HCT116 (cell line): ENCODE results near the gene PITPNC1.

Source experiments
- ATF3 ChIP-seq: IDR thresholded peaks from 2 replicates; pipeline ENCODE4 v1.6.1; 2012
- EZH2 ChIP-seq: fragments of 200-600 bp; sonication (generic); IDR thresholded peaks from 2 replicates; pipeline ENCODE4 v1.6.1; 2017; ENCODE audit warnings: antibody characterized with exemption, mixed run types
- EZH2phosphoT487 ChIP-seq: fragments of 200-600 bp; IDR thresholded peaks from 2 replicates; pipeline ENCODE4 v1.6.1; 2018; ENCODE audit warnings: antibody characterized with exemption, borderline replicate concordance
- POLR2A ChIP-seq: IDR thresholded peaks from 2 replicates; pipeline ENCODE4 v1.7.0; 2011; ENCODE audit warnings: borderline replicate concordance; ENCODE audit not compliant: insufficient read depth, insufficient read length; ENCODE audit errors: extremely low read depth
- POLR2AphosphoS5 ChIP-seq: IDR thresholded peaks from 2 replicates; pipeline ENCODE4 v1.6.1; 2011; ENCODE audit warnings: mild to moderate bottlenecking, low read depth, low read length, moderate library complexity
- SP1 ChIP-seq: IDR thresholded peaks from 2 replicates; pipeline ENCODE4 v1.6.1; 2012; ENCODE audit warnings: low read depth
- YY1 ChIP-seq: IDR thresholded peaks from 2 replicates; pipeline ENCODE4 v1.6.1; 2011; ENCODE audit warnings: low read length, low read depth, moderate library complexity, mild to moderate bottlenecking; ENCODE audit not compliant: insufficient replicate concordance; ENCODE audit errors: extremely low read depth
- ZBTB33 ChIP-seq: IDR thresholded peaks from 2 replicates; pipeline ENCODE4 v1.6.1; 2011; ENCODE audit warnings: mild to moderate bottlenecking, low read length, moderate library complexity; ENCODE audit not compliant: insufficient replicate concordance; ENCODE audit errors: extremely low read depth
- TF ChIP-seq, protein P1 (sequence below), 3 experiments: fragments of 200-600 bp in 1 of 3; sonication (generic) in 1 of 3; IDR thresholded peaks in 2 of 3; conservative IDR thresholded peaks in 1 of 3; 2 replicates each; pipeline ENCODE4 v1.5.1; 2012 to 2017; ENCODE audit warnings: low read depth in 2 of 3, low read length in 2 of 3, antibody characterized with exemption in 1 of 3, borderline replicate concordance in 1 of 3, control low read depth in 1 of 3, mild to moderate bottlenecking in 1 of 3, mixed read lengths in 1 of 3, mixed run types in 1 of 3, moderate library complexity in 1 of 3; ENCODE audit not compliant: insufficient read depth in 1 of 3
- TF ChIP-seq, protein P2 (sequence below): IDR thresholded peaks from 2 replicates; pipeline ENCODE4 v1.6.1; 2012; ENCODE audit warnings: low read depth

- TF ChIP-seq, protein P1, sequence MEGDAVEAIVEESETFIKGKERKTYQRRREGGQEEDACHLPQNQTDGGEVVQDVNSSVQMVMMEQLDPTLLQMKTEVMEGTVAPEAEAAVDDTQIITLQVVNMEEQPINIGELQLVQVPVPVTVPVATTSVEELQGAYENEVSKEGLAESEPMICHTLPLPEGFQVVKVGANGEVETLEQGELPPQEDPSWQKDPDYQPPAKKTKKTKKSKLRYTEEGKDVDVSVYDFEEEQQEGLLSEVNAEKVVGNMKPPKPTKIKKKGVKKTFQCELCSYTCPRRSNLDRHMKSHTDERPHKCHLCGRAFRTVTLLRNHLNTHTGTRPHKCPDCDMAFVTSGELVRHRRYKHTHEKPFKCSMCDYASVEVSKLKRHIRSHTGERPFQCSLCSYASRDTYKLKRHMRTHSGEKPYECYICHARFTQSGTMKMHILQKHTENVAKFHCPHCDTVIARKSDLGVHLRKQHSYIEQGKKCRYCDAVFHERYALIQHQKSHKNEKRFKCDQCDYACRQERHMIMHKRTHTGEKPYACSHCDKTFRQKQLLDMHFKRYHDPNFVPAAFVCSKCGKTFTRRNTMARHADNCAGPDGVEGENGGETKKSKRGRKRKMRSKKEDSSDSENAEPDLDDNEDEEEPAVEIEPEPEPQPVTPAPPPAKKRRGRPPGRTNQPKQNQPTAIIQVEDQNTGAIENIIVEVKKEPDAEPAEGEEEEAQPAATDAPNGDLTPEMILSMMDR (IDR thresholded peaks at IDR 0.05 in 2 of 3, conservative IDR thresholded peaks at IDR 0.05 in 1 of 3; ENCODE audit: borderline replicate concordance in 1 of 3, insufficient read depth in 1 of 3, low read depth in 2 of 3, low read length in 2 of 3), result peak; percentile 52 to 83 (median 63)
- TF ChIP-seq POLR2A (no peak), EZH2 (no peak), POLR2AphosphoS5 (peak; percentile 66), ATF3 (no peak), EZH2phosphoT487 (no peak), ZBTB33 (peak; percentile 53), SP1 (0 out of 2 replicates have a peak, but pooled peaks have one; percentile 41), YY1 (peak; percentile 59)
- TF ChIP-seq, protein P2, sequence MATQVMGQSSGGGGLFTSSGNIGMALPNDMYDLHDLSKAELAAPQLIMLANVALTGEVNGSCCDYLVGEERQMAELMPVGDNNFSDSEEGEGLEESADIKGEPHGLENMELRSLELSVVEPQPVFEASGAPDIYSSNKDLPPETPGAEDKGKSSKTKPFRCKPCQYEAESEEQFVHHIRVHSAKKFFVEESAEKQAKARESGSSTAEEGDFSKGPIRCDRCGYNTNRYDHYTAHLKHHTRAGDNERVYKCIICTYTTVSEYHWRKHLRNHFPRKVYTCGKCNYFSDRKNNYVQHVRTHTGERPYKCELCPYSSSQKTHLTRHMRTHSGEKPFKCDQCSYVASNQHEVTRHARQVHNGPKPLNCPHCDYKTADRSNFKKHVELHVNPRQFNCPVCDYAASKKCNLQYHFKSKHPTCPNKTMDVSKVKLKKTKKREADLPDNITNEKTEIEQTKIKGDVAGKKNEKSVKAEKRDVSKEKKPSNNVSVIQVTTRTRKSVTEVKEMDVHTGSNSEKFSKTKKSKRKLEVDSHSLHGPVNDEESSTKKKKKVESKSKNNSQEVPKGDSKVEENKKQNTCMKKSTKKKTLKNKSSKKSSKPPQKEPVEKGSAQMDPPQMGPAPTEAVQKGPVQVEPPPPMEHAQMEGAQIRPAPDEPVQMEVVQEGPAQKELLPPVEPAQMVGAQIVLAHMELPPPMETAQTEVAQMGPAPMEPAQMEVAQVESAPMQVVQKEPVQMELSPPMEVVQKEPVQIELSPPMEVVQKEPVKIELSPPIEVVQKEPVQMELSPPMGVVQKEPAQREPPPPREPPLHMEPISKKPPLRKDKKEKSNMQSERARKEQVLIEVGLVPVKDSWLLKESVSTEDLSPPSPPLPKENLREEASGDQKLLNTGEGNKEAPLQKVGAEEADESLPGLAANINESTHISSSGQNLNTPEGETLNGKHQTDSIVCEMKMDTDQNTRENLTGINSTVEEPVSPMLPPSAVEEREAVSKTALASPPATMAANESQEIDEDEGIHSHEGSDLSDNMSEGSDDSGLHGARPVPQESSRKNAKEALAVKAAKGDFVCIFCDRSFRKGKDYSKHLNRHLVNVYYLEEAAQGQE, result no peak
Observed at GRCh38 chr17:67378454-67379250, 1.6 kb downstream of the PITPNC1 start.
